GM20431 (cell line): ENCODE measurements around the gene SLC35B2.

ENCODE experiments used
- in situ Hi-C: fragments of 300-500 bp; cut with MseI, MboI; formaldehyde crosslinking; loops from one replicate; pipeline ENCODE4 v1.15.0; 2020; ENCODE audit warnings: low sequenced_read_pairs; ENCODE audit not compliant: unreplicated experiment

SLC35B2 gene

DNA sequence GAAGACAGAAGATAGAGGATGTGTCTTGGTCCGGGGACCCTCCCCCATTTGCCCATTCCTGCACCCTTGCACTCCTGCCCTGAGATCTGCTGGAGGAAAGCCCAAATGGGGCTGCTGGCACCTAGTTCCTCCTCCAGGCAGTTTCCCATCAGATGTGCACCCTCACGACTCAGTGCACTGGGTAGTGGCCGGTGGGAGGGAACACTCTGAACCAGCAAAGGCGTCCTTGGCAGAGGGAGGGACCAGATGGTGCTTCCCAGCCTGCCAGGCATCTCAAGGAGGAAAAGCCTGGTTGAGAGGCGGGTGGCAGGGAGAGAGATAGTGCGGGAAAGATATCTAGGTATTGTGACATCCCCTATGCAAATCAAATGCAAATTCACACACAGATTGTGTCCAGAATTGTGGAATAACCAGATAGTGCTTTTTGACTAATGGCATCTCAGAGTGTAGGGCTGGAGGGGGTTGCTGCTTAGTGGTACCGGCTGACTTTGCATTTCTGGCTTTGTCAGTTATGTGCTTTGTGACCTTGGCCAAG, 32.5 kb upstream of the SLC35B2 start:
- in situ Hi-C loops: no loop called here

DNA sequence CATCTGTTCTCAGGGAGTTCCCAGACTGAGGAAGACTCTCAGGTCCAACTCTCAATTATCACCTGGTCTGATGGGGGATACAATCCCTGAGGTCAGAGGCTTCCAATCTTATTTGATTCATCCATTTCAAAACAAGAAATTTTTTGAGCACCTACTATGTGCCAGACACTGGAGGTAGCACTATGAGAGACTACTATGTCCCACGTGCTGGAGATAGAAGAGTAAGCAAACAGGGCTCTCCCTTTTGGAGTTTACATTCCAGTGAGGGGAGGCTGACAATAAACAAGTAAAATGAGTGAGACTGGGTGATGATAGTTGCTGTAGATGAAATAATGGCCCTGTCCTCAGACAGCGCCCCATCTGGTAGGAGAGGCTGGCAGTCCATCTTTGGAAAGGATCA, 29.4 kb upstream of the SLC35B2 start:
- in situ Hi-C loops: no loop called here

DNA sequence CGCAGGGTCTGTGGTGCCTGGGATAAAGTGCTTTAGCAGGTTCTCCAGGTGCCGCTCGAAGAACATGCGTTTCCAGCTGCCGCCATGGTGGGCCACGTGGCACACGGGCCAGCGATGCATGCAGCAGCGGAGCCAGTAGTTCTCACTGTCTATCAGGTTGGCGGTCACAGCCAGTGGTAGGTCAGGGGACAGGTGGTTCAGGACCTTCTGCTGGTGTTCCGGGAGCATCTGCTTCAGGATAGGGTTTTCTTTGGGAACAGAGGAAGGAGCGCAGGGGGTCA, 28.9 kb upstream of the SLC35B2 start:
- in situ Hi-C loops: no loop called here

DNA sequence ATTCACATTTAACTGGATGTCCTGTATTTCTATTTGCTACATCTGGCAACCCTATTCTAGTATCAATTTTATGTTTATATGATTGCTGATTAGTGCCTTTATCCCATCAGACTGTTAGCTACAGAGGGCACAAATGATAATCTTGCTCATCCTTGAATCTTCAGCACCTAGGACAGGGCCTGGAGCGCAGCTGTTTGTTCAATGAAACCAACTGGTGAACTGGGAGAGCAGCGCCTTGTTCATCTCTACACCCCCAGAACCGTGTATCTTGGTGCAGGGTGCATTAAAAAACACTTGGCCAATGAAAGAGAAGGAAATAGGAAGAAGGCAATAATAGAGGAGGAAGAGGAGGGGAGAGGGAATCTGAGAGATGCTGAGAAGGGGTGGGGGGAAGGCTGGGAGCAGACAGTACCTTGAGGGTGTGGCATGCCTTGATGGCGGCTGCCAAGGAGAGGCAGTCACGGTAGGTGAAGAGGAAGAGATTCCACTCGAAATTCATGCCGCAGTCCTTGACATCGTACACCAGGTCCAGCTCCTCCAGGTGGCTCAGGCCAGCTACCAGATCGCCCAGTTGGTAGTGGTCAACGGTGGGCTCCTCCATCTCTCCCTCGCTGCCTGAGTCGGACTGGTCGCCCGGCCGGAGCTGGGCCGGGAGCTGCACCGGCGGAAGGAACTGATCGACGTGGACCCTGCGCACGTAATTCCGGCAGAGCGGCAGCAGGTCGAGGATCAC, 28.4 kb upstream of the SLC35B2 start:
- in situ Hi-C loops: no loop called here

DNA sequence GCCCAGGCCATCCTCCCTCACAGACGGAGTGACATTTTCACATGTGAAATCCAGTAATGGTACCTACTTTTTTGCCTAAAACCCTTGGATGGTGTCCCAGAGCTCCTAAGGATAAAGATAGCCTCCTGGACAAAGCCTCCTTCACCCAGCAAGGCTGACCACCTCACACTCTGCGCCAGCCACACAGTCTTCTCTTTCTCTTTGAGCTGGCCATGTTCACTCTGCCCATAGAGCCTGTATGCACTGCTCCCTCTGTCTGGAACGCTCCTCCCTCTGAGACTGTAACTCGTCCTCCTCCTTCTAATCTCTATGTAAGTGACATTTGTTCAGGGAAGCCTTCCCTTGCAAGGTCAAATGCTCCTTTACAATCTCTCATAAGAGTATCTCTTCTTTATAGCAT, 27.5 kb upstream of the SLC35B2 start:
- in situ Hi-C loops: no loop called here

DNA sequence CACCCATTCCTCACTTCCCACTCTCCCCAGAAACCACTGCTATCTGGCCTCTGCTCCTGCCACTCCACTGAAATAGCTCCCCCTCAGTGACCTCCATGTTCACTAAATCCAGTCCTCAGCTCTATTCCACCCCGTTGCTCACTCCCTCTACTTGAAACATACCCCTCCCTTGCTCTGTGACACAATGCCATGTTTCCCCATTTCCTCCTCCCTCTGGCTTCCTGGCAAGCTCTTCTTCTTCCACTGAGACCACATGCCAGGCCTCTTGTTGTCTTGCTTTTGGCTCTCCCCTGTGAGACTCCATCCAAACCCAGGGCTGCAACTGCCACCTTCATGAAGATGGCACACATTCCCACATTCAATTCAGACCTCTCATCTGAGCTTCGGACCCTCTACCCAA, 26.8 kb upstream of the SLC35B2 start:
- in situ Hi-C loops: no loop called here

DNA sequence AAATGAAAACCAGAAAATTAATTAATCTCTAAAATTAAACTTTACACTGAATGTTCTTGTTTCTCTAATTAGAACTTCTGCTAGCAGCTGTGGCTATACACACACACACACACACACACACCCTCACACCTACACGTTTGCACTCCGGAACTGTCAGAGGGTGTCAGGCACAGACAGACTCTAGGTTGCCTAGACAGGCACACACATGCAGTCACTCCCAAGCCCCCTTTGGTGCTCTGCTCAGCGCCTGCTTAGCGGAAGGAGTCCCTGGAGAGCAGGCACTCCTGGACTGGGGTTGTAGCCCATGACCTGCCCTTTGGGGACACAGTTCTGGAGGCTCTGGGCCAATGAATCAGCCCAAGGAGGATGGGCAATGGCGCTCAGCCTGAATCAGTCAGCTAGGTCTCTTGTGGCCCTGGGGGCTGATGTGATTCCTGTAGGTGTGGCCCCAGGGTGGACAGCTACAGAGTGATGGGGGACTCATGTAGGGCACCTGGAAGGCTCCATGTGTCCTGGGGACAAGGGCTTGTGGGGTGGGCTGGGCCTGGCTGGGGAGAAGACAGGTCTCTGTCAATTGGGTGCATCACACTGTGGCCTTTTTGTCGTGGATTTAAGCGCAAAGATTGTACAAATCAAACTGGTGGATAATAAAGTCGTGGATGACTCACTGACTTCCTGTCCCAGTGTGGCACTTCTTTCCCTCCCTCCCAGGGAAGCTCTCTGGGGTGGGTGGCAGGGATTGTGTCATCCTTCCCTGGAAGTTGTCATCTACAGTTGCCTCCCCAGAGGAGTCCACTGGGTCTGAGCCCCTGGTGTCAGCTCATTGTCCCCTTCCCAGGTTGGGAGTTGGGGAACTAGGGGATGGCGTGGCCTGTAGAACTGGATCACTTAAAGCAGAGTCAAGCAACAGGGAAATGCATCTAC, 21.7 kb upstream of the SLC35B2 start:
- in situ Hi-C loops: loop anchor here (10.0 kb wide), 1 partner anchor 56 kb away; no protein-coding TSS in a partner anchor

DNA sequence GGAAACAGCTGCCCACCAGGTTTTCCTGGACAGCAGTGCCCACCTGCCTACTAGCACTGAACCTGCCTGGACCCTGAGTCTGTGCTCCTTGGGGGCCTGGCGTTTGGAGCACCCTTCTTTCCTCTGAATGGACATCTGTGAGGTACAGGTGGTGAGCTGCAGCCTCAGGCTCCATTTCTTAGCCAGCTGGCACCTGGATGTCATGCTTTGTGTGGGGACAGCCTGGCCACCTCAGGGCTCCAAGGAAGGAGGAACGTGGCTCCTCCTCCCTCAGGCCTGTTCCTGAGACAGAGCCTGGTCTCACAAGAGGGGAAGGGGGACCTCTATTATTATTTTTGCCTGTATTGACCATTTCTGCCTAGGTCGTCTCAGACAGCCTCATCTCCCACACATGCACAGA, 21.0 kb upstream of the SLC35B2 start:
- in situ Hi-C loops: loop anchor here (10.0 kb wide), 1 partner anchor 56 kb away; no protein-coding TSS in a partner anchor

DNA sequence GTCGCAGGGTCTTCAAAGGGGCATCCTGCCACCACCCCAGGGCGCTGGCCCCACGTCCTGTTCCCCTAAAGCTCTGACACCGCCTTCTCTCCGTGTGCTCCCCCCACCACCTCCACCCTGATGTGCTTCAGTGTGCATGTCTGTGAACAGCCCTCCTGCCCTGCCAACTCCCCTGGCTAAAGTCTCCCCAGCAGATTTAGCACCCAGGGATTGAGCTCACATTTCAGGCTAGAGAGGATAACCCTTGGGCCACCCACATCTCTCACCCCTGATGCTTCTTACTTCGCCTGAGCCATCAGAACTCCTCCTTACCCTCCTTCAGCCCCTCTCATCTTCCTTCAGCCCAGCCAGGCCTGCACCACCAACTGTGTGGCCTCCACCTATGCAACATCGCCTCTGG, 20.4 kb upstream of the SLC35B2 start:
- in situ Hi-C loops: loop anchor here (10.0 kb wide), 1 partner anchor 57 kb away; no protein-coding TSS in a partner anchor

DNA sequence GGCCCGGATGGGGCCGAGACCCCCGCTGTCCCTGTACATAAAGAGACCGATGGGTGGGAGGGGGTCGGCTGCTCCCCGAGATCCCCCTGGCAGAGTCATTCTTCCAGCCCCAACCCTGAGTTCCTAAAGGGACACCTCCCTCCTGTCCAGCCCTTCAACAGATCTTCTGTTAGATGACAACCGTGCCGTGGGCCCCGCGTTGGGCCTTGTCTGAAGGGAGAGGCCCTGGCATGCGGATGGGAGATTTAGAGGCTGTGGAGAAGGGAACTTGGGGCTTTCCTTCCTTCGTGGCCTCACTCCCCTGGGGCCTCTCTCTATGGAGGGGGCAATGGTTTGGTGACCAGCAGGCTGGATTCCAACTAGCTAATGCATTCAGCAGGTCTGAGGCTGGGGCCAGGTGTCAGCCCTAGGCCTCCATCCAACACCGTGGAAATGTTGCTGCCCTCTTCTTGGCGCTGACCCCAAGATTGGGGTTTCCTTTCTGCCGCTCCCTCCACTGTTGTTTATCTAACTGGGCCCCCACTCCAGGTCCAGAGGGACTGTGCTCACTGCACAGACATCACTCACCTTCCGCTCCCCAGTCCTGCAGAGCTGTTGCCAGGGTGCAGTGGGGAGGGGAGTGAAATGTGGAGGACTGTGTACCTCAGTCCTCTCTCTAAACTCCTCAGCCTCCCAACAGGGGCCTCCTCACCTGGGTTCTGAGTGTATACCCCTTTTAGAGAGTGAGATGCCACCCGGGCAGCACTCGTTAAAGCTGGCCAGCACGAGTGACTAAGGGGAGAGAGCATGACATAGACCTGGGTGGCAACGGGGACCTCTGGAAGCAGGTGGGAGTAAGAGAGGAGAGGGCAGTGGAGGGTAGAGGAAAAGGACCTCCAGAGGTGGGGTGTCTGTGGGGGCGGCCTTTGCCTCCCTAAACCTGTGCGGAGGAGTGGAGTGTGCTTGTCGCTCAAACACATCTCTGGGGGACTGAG, 19.6 kb upstream of the SLC35B2 start:
- in situ Hi-C loops: loop anchor here (10.0 kb wide), 1 partner anchor 58 kb away; no protein-coding TSS in a partner anchor

DNA sequence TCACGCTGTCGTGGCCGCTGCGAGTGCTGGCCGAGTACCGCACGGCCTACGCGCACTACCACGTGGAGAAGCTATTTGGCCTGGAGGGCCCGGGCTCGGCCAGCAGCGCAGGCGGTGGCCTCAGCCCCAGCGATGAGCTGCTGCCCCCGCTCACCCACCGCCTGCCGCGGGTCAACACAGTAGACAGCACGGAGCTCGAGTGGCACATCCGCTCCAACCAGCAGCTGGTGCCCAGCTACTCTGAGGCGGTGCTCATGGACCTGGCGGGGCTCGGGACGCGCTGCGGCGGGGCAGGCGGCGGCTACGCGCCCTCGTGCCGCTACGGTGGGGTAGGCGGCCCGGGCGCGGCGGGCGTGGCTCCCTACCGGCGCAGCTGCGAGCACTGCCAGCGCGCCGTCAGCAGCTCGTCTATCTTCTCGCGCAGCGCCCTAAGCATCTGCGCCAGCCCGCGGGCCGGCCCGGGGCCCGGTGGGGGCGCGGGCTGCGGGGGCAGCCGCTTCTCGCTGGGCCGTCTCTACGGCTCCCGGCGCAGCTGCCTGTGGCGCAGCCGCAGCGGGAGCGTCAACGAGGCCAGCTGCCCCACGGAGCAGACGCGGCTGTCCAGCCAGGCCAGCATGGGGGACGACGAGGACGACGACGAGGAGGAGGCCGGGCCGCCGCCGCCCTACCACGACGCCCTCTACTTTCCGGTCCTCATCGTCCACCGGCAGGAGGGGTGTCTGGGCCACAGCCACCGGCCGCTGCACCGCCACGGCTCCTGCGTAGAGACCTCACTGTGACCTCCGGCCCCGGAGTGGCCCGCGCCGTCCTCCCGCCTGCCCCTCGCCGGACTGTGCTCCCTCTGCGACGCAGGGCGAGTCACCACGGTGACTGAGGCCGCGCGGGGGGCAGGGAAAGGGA, 18.7 kb upstream of the SLC35B2 start:
- in situ Hi-C loops: loop anchor here (10.0 kb wide), 1 partner anchor 59 kb away; no protein-coding TSS in a partner anchor

DNA sequence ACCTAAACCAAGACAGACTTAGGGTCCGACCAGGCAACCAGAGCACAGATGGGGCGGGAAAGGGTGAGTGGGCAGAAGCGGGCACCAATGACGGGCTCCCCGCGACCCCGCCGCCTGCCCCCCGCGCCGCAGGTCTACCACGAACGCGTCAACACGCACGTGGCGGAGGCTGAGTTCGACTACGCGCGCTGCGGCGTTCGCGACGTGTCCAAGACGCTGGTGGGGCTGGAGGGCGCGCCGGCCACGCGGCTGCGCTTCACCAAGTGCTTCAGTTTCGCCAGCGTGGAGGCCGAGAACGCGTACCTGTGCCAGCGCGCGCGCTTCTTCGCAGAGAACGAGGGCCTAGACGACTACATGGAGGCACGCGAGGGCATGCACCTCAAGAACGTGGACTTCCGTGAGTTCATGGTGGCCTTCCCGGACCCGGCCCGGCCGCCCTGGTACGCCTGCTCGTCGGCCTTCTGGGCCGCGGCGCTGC, 18.0 kb upstream of the SLC35B2 start:
- in situ Hi-C loops: loop anchor here (10.0 kb wide), 1 partner anchor 59 kb away; no protein-coding TSS in a partner anchor

DNA sequence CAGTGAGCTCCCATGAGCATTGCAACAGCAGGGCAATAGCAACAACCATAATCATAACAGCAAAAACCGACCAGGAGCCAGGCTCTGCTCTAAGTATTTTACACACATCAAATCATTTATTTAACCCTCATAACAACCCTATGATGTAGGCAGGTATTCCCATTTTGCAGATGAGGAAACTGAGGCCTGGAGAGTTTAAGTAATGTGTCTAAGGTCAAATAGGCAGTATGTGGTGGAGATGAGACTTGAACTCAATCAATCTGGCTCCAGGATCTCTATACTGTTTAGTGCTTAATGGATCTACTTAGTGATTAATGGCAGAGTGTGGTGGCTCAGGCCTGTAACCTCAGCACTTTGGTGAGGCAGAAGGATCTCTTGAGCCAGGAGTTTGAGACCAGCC, 16.3 kb upstream of the SLC35B2 start:
- in situ Hi-C loops: loop anchor here (10.0 kb wide), 1 partner anchor 61 kb away; no protein-coding TSS in a partner anchor

DNA sequence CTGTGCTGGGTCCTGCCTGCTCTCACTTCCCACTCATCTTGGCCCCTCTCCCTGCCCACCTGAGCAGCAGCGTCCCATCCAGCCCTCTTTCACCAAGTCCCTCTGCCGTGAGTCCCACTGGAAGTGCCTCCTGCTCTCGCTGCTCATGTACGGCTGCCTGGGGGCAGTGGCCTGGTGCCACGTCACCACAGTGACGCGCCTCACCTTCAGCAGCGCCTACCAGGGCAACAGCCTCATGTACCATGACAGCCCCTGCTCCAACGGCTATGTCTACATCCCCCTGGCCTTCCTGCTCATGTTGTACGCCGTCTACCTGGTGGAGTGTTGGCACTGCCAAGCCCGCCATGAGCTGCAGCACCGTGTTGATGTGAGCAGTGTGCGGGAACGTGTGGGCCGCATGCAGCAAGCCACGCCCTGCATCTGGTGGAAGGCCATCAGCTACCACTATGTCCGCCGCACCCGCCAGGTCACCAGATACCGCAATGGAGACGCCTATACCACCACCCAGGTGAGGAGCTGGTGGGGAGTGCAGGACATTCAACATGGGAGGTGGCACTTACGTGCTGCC, 15.8 kb upstream of the SLC35B2 start:
- in situ Hi-C loops: loop anchor here (10.0 kb wide), 1 partner anchor 62 kb away; no protein-coding TSS in a partner anchor

DNA sequence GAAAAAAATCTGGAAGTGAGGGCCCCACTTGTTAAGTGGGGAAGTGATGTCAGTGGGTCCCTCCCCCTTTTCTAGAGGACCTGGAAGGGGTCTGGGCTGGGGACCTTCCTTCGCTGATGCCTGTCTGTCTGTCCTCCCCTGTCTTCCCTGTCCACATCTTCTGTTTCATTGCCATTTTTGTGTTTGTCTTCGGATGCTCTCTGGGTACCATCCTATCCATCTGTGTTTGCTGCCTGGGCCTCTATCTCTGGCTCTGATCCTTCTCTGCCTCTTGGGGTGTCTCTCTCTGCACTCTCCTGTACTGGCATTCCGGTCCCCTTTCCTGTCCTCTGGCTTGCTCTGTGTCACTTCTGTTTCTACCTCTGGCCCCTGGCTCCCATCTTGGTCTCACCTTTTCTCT, 15.2 kb upstream of the SLC35B2 start:
- in situ Hi-C loops: loop anchor here (10.0 kb wide), 1 partner anchor 62 kb away; no protein-coding TSS in a partner anchor

DNA sequence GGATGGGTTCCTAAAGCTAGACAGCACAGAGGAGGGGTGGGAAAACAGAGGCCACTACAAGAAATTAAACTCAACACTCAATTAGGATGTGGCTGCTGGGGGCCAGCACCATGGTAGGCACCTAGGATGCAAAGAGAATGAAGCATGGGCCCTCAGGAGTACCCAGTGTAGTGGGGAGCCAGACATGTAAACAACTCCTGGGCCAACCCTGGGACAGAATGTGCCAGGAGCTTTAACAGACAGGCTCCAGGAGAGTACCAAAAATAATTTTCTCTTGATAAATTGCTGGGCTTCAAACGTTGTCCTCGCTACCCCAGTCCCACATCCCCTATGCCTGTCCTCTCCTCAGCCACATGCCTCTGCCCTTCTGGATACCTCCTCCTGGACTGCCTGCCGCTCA, 14.6 kb upstream of the SLC35B2 start:
- in situ Hi-C loops: loop anchor here (10.0 kb wide), 1 partner anchor 63 kb away; no protein-coding TSS in a partner anchor

DNA sequence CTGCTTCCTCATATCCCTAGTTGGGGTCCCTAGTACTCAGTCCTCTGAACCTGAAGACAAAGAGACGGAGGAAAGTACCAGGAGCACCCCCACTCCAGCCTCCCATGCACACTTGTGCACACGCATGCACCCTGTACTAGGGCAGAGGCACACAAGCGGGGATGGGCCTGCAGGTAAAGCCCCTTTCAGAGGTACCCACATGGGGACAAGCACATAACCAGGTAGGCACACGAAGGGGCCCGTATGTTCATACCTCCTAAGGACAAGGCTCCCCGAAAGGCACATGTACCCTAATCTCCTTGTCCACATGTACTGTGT, 14.0 kb upstream of the SLC35B2 start:
- in situ Hi-C loops: loop anchor here (10.0 kb wide), 1 partner anchor 63 kb away; no protein-coding TSS in a partner anchor
